GM21447 (cell line): ENCODE results near the gene SLC27A4.
"Not testable (repeated sequence)": the region's sequence is repeated elsewhere in the genome, so short reads cannot be mapped to it uniquely, and the experiment has no call there.

Source experiments
- ATAC-seq: cut with Tn5 transposase; IDR thresholded peaks from one replicate; pipeline ENCODE4 v1.9.1; 2021; ENCODE audit not compliant: unreplicated experiment

Gene SLC27A4

GRCh38 chr9:128323791-128324190, 16.5 kb upstream of the SLC27A4 start:
- no peak for ATAC-seq

DNA sequence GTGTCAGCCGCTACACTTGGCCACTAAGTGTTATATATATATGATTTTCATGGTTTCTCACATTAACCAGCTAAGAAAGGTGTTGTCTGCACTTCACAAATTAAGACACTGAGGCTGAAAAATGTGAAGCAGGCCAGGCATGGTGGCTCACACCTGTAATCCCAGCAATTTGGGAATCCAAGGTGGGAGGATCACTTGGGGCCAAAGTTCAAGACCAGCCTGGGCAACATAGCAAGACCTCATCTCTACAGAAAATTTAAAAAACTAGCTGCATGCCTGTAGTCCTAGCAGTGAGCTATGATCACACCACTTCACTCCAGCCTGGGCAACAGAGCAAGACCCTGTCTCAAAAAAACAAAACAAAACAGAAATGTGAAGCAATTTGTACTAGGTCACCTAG, 15.9 kb upstream of the SLC27A4 start:
- ATAC-seq: no peak

DNA sequence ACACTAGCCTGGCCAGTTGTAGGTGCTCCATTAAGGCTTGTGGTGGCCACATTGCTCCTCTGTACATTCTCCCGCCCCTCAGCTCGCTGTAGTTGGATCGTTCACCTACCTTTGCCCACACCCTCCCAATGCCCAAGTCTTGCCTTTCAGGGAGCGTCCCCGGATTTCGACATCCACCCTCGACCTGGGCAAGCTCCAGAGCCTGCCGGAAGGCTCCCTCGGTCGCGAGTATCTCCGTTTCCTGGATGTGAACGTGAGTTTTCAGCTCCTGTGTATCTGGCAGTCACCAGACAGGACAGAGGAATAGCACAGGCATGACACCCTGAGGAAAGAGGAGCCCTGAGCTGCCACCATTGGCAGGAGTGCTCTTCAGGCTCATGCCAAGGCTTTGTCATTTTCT, 14.7 kb upstream of the SLC27A4 start:
- no peak for ATAC-seq

DNA sequence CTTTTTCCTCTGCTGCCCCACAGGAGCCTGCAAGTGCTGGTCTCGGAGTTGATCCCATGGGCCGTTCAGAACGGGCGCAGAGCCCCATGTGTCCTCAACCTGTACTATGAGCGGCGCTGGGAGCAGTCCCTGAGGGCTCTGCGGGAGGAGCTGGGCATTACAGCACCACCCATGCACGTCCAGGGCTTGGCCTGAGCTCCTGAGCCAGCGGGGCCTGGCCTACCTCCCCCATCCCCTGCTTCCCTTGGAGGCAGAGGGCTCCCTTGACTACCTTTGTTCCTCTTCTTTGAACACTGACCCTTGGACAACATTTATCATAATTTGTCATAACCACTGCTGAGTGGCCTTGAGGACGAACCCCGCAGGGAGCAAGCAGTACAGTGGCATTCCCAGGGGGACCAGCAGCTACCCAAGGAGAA, 6.9 kb upstream of the SLC27A4 start:
- ATAC-seq: no peak

- ATAC-seq: no peak
These were observed 5.2 kb upstream of the SLC27A4 start for GRCh38 chr9:128335161-128335560.

- no peak for ATAC-seq
These were observed 4.4 kb upstream of the SLC27A4 start for GRCh38 chr9:128335914-128336313.

DNA sequence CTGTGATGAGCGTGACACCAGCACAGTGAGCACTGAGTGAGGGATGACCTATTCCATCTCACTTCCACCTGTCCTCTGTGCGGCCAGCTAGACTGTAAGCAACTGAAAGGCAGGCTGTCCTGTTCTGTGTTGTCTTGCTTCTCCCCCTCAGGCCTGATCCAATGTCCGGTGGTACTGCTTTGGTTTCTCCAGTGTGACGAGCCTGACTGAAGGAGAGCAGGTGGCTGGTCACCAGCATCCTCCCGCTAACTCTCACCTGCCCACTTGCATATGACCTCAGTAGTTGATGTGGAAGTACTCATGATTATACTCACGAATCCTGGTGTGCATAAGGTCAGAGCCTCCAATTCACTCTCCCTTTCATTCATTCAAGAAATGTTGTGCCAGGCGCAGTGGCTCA, 2.4 kb upstream of the SLC27A4 start:
- ATAC-seq: no peak

DNA sequence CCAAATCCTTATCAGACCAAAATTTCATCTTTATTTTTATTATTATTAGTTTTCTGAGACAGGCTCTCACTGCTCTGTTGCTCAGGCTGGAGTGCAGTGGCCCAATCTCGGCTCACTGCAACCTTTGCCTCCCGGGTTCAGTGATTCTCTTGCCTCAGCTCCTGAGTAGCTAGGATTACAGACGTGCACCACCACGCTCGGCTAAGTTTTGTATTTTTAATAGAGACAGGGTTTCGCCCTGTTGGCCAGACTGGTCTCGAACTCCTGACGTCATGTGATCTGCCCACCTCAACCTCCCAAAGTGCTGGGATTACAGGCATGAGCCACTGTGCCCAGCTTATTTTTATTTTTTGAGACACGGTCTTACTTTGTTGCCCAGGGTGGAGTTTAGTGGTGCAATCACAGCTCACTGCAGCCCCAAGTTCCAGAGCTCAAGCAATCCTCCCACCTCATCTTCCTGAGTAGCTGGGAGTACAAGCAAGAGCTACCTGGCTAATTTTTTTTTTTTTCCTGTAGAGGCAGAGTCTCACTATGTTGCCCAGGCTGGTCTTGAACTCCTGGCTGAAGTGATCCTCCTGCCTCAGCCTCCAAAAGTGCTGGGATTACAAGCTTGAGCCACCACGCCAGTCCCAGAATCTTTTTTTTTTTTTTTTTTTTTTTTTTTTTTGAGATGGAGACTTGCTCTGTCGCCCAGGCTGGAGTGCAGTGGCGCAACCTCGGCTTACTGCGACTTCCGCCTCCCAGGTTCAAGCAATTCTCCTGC, 1.3 kb upstream of the SLC27A4 start:
- not testable (repeated sequence) for ATAC-seq

DNA sequence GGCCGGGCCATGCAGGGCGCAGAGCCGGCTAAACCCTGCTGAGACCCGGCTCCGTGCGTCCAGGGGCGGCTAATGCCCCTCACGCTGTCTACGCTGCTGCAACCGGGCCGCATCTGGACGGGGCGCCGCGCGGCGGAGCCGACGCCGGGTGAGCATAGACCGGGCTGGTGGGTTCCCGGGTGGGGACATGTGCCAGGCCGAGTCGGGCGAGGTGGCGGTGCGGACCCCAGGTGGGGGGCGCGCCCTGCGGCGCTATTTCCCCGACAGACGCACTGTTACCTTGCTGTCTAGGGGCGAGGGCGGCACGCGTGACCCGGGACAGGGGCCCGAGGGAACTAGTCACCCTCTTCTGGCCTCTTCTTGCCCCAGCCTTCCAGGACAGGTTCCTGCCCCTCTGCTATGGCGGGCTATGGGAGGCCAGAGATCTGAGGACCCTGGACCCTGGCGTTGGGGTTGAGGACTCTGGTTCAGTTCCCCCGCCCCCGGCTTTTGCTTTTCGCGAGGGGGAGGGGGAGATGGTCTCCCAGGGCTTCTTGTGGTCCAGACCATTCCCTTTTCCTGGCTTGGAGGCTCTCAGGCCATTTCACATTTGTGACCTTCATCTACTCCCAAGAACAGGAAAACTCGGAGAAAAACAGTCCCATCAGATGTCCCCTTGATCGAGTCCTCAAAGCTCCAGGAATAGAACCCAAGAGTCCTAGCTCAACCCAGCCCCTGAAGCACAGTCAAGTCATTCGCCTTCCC, 536 bp downstream of the SLC27A4 start:
- peak; percentile 29 for ATAC-seq

DNA sequence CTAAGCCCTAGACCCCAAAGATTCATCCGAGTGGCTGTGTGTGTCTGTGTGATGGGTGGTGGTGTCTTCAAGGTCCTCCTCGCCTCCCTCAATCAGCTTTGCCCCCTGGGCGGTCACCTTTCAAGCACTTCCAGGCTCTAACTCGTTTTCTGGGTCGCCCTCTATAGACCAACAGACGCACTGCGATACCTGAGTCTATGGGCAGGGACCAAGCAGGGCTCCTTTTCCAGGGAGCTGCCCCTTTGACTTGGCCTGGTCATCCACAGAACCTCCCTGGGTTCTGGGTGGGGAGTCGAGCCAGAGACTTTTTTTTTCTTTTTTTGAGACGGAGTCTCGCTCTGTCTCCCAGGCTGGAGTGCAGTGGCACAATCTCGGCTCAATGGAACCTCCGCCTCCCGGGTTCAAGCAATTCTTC, 1.1 kb downstream of the SLC27A4 start:
- peak; percentile 56 for ATAC-seq

DNA sequence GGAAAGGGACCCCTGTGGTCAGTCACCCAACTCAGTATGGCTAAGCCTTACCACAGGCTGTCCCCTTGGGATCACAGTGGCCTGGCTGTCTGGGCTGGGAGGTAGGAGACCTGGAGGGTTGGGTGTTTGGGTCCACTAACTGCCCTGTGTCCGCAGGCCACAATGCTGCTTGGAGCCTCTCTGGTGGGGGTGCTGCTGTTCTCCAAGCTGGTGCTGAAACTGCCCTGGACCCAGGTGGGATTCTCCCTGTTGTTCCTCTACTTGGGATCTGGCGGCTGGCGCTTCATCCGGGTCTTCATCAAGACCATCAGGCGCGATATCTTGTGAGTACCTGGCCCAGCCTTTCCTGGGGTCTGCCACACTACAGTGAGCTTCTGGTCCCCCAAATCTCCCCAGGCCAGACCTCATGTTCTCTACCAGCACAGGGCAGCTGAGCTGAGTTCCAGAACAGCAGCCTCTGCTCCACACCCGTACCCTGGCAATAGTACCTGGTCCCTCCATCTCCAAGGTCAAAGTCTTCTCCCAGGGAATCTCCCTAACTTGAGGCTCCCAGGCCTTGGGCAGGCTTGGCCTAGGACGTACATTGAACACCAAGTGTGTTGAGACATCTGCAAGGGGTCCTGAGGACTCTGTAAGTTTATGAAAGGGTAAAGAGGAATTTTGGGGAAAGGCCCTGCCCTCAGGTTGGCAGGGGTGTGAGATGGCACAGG, 2.8 kb downstream of the SLC27A4 start:
- ATAC-seq: no peak

GRCh38 chr9:128343855-128344254, 3.5 kb downstream of the SLC27A4 start:
- ATAC-seq: no peak

DNA sequence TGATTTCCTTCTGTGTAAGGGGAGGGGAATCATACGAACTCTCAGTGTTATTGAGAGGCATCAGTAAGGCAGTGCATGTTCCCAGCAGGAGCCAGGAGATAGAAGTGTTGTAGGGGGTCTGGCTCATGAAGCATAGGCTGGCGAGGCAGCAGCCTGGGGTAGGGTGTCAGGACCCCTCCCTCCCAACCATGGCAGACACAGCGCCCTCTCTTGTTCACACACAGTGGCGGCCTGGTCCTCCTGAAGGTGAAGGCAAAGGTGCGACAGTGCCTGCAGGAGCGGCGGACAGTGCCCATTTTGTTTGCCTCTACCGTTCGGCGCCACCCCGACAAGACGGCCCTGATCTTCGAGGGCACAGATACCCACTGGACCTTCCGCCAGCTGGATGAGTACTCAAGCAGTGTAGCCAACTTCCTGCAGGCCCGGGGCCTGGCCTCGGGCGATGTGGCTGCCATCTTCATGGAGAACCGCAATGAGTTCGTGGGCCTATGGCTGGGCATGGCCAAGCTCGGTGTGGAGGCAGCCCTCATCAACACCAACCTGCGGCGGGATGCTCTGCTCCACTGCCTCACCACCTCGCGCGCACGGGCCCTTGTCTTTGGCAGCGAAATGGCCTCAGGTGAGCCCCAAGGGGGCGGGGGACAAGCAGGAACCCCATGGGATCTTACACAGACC, 4.7 kb downstream of the SLC27A4 start:
- no peak for ATAC-seq

DNA sequence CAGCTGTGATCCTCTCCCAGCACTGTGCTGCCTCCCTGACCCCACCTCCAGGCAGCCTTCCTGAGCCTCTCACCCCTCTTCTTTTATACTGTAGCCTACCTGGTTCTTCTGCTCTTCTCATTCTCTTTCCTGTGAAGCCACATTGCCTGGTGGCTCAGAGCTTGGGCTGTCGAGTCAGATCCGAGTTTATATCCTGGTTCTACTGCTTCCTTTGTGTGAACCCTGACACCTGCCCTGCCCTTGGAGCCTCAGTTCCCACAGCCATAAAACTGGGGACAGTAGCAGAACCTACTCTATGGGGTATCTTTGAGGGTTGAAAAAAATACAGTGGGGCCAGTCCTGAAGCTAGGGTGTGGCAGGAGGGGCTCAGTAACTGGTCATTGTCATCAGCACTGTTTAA, 8.8 kb downstream of the SLC27A4 start:
- ATAC-seq: no peak

DNA sequence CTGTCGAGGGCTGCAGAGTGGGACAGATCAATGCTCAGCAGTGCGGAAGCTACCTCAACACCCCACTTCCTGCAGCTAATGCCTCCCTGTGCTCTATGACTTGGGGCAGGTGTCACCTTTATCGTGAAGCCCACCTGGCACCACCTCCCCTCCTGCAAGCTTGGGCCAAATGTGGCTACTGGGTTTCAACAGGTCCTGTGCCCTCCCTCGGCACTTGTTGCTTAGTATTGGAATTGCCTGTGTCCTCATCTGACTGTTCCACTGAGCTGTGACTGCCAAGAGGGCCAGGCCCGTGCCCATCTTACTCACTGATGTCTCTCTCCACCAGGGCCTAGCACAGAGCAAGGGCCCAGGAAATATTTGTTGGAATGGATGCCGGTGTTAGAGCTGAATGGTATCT, 9.4 kb downstream of the SLC27A4 start:
- no peak for ATAC-seq

DNA sequence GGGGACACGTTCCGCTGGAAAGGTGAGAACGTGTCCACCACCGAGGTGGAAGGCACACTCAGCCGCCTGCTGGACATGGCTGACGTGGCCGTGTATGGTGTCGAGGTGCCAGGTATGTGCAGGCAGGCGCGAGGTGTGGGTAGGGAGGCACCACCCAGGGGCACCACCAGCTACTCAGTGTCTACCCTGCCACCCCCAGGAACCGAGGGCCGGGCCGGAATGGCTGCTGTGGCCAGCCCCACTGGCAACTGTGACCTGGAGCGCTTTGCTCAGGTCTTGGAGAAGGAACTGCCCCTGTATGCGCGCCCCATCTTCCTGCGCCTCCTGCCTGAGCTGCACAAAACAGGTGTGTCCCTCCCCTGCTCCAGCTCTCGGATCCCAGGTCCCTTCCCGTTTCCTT, 15.1 kb downstream of the SLC27A4 start:
- ATAC-seq: no peak

GRCh38 chr9:128358090-128358489, 17.8 kb downstream of the SLC27A4 start:
- no peak for ATAC-seq

DNA sequence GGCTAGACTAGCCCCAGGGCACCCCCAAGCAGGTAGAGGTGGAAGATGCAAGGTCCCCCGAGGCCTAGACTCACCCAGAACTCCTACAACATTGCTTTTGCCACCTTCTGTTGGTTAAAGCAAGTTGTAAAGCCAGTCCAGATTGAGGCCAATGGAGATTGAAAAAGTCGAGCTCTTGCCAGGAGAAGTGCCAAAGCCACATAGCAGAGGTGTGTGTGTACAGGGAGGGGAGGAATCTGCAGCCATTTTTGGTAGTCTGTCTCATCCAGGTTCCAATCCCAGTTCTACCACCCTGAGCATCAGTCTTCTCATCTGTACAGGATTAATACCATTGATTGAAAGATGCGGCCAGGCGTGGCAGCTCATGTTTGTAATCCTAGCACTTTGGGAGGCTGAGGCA, 18.5 kb downstream of the SLC27A4 start:
- no peak for ATAC-seq

DNA sequence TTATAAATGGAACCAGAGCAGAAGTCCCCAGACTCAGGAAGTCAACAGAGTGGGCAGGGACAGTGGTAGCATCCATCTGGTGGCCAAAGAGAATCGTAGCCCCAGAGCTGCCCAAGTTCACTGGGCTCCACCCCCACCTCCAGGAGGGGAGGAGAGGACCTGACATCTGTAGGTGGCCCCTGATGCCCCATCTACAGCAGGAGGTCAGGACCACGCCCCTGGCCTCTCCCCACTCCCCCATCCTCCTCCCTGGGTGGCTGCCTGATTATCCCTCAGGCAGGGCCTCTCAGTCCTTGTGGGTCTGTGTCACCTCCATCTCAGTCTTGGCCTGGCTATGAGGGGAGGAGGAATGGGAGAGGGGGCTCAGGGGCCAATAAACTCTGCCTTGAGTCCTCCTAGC, 20.5 kb downstream of the SLC27A4 start:
- ATAC-seq: no peak

GRCh38 chr9:128361296-128361985, 21.1 kb downstream of the SLC27A4 start:
- no peak for ATAC-seq
